Activated CD8-positive, alpha-beta memory T cell treated with anti-CD3 and anti-CD28 coated beads for 1 hour (primary cell): Measurements from ENCODE around the gene ATP6V1F.

Experiments
- DNase-seq, 2 donors: peaks; one replicate each; pipeline ENCODE4 v3.0.0-alpha.2; 2020; ENCODE audit warnings: low read depth in 1 of 2; ENCODE audit errors: extremely low read depth in 1 of 2

Gene ATP6V1F

GRCh38 chr7:128867241-128867640 lies 4.6 kb downstream of the ATP6V1F start:
- DNase-seq: no peak

GRCh38 chr7:128867842-128868623 lies 5.4 kb downstream of the ATP6V1F start:
- DNase-seq: no peak

- no peak for DNase-seq
Observed at GRCh38 chr7:128868624-128869137, 6.0 kb downstream of the ATP6V1F start.

- peak in 1 of 2 donors; percentile 28 for DNase-seq
Observed at GRCh38 chr7:128869138-128869943, 6.7 kb downstream of the ATP6V1F start.

GRCh38 chr7:128869944-128870285 lies 7.3 kb downstream of the ATP6V1F start:
- no peak for DNase-seq

GRCh38 chr7:128871050-128871449 lies 8.4 kb downstream of the ATP6V1F start:
- no peak for DNase-seq

- no peak for DNase-seq
Observed at GRCh38 chr7:128872394-128872824, 9.8 kb downstream of the ATP6V1F start.

- no peak for DNase-seq
Observed at GRCh38 chr7:128873234-128873633, 10.6 kb downstream of the ATP6V1F start.

GRCh38 chr7:128874140-128875031 lies 11.7 kb downstream of the ATP6V1F start:
- no peak for DNase-seq

GRCh38 chr7:128875523-128875948 lies 12.9 kb downstream of the ATP6V1F start:
- DNase-seq: no peak

GRCh38 chr7:128876127-128876526 lies 13.5 kb downstream of the ATP6V1F start:
- DNase-seq: no peak

- no peak for DNase-seq
Observed at GRCh38 chr7:128876586-128876977, 13.9 kb downstream of the ATP6V1F start.

GRCh38 chr7:128876978-128877755 lies 14.5 kb downstream of the ATP6V1F start:
- DNase-seq: no peak

- no peak for DNase-seq
Observed at GRCh38 chr7:128877756-128878120, 15.1 kb downstream of the ATP6V1F start.

- DNase-seq: no peak
Observed at GRCh38 chr7:128878226-128879105, 15.8 kb downstream of the ATP6V1F start.

GRCh38 chr7:128879461-128879938 lies 16.8 kb downstream of the ATP6V1F start:
- DNase-seq: no peak

GRCh38 chr7:128879939-128880746 lies 17.5 kb downstream of the ATP6V1F start:
- no peak for DNase-seq

- no peak for DNase-seq
Observed at GRCh38 chr7:128880791-128881457, 18.3 kb downstream of the ATP6V1F start.
